ENCODE measurements around the gene GLS.

DNA sequence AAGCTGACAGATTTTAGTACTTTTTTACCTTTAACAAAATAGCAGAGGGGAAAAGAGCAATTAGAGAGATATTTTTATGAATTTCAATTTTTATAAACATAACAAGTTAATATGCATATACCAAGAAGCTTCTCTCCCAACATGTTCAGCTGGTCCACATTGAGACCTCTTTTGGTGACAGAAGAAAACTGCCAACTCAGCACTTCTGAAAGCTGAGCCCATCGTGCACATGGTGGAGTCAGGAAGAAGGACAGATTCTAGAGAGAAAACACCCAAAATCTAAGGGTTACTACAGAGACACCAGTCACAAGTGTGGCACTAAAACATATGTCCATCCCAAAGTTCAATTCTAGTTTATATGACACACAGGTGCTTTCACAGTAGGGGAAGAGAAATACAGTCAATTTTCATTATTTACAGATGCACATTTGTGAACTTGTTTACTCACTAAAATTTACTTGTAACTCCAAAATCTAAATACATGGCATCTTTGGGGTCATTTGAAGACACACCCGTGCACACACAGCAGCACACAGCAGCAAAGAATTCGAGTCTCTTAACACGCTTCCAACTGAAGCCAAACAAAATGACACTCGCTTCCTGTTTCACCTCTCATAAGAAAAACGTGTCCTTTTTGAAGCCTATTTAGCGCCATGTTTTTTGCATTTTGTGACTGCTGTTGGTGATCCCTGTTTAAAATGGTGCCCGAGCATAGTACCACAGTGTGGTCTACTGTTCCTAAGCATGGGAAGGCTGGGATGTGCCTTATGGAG, 101.8 kb downstream of the GLS start:
- TF ChIP-seq TRIM24 (IDR thresholded peaks at IDR 0.05) (no peak), REST (IDR thresholded peaks at IDR 0.05; ENCODE audit: borderline replicate concordance) (no peak), REST (CRISPR knock-in tag; IDR thresholded peaks at IDR 0.05; ENCODE audit: low read depth) (no peak)

Measured in K562 (cell line).